H1 (cell line): ENCODE measurements around the gene PTBP1. TPM values are rescaled to one million over a fixed set of nuclear protein-coding genes. Genes with fewer than 3 reads are reported as not detected.

ENCODE experiments used
- CTCF ChIA-PET: fragments of 300-600 bp; sonication (Branson Sonifier 250); formaldehyde crosslinking; loops from one replicate; lab custom pipeline; 2021; ENCODE audit not compliant: partially characterized antibody; lab: Charles Lee
- POLR2A ChIA-PET: fragments of 300-600 bp; sonication (Branson Sonifier 250); formaldehyde crosslinking; loops from one replicate; lab custom pipeline; 2021; ENCODE audit warnings: inconsistent platforms; ENCODE audit not compliant: partially characterized antibody; lab: Charles Lee
- DNase-seq, 2 experiments: peaks; one replicate each; pipeline versions ENCODE4 v3.0.0 to v3.0.0-alpha.2; 2010 to 2022; ENCODE audit warnings: low spot score in 2 of 2, low read depth in 1 of 2, mixed read lengths in 1 of 2
- FAIRE-seq: peaks from 2 replicates; lab custom pipeline; 2011; peaks lifted over from hg19 to GRCh38; lab: Jason Lieb, UNC
- H2AFZ ChIP-seq: 2 replicates; pipeline ENCODE4 v1.8.1; 2012; ENCODE audit warnings: low read length, inconsistent platforms
- H2AK5ac ChIP-seq: 2 replicates; pipeline ENCODE4 v1.6.1; 2013; ENCODE audit warnings: low read depth, low read length
- H2BK120ac ChIP-seq: replicated peaks from 2 replicates; pipeline ENCODE3; 2013; ENCODE audit warnings: low read depth, low read length, inconsistent platforms
- H2BK12ac ChIP-seq: 2 replicates; pipeline ENCODE4 v1.6.1; 2013; ENCODE audit warnings: low read depth, low read length
- H2BK15ac ChIP-seq: 2 replicates; pipeline ENCODE4 v1.6.1; 2013; ENCODE audit warnings: low read length
- H2BK20ac ChIP-seq: 2 replicates; pipeline ENCODE4 v1.6.1; 2013; ENCODE audit warnings: low read length
- H2BK5ac ChIP-seq: 2 replicates; pipeline ENCODE4 v1.6.1; 2013; ENCODE audit warnings: low read depth, low read length
- H3K14ac ChIP-seq: 2 replicates; pipeline ENCODE4 v1.6.1; 2013; ENCODE audit warnings: inconsistent platforms; ENCODE audit not compliant: insufficient read length
- H3K18ac ChIP-seq: 2 replicates; pipeline ENCODE4 v1.6.1; 2013; ENCODE audit warnings: low read length; ENCODE audit errors: extremely low read depth
- H3K23ac ChIP-seq: 2 replicates; pipeline ENCODE4 v1.6.1; 2013; ENCODE audit warnings: inconsistent platforms; ENCODE audit not compliant: insufficient read length
- H3K23me2 ChIP-seq: 2 replicates; pipeline ENCODE4 v1.6.1; 2013; ENCODE audit warnings: low read depth, low read length
- H3K27ac ChIP-seq: 2 replicates; pipeline ENCODE4 v1.6.1; 2011; ENCODE audit warnings: low read depth, low read length, inconsistent platforms
- H3K27me3 ChIP-seq, 4 experiments: replicated peaks in 1 of 4; 1 replicate in 1 of 4; 2 replicates in 3 of 4; pipeline versions ENCODE4 v1.6.1 to v1.8.1; 2011 to 2013; ENCODE audit warnings: low read length in 3 of 4, mild to moderate bottlenecking in 3 of 4, inconsistent platforms in 2 of 4, mixed read lengths in 2 of 4, moderate library complexity in 1 of 4; ENCODE audit not compliant: control insufficient read depth in 3 of 4, insufficient read depth in 3 of 4; ENCODE audit errors: extremely low read depth in 1 of 4
- H3K36me3 ChIP-seq, 4 experiments: 2 replicates each; pipeline versions ENCODE4 v1.6.1 to v1.8.1; 2011 to 2013; ENCODE audit warnings: mild to moderate bottlenecking in 4 of 4, low read length in 3 of 4, moderate library complexity in 2 of 4, control low read depth in 1 of 4, inconsistent platforms in 1 of 4; ENCODE audit not compliant: insufficient read depth in 4 of 4, control insufficient read depth in 2 of 4
- H3K4ac ChIP-seq: replicated peaks from 2 replicates; pipeline ENCODE3; 2013; ENCODE audit warnings: low read length, low read depth, mixed read lengths, inconsistent platforms; ENCODE audit not compliant: insufficient read length
- H3K4me1 ChIP-seq, 4 experiments: replicated peaks in 1 of 4; 1 replicate in 1 of 4; 2 replicates in 3 of 4; pipeline versions ENCODE4 v1.6.1 to v1.8.1; 2011 to 2013; ENCODE audit warnings: low read length in 3 of 4, inconsistent platforms in 2 of 4, mixed read lengths in 1 of 4; ENCODE audit not compliant: insufficient read depth in 4 of 4, control insufficient read depth in 3 of 4
- H3K4me2 ChIP-seq, 2 experiments: 2 replicates each; pipeline versions ENCODE4 v1.6.1 to v1.8.1; 2011 to 2013; ENCODE audit warnings: low read depth in 2 of 2, low read length in 2 of 2, control low read depth in 1 of 2, inconsistent platforms in 1 of 2, mild to moderate bottlenecking in 1 of 2; ENCODE audit not compliant: insufficient read depth in 1 of 2
- H3K4me3 ChIP-seq, 4 experiments: fragments of 200-600, 300-600 bp in 1 of 4; sonication (generic), shearing (Covaris generic), sonication (Bioruptor Twin) in 1 of 4; 2 replicates each; pipeline versions ENCODE4 v1.5.1 to v1.8.1; 2011 to 2016; ENCODE audit warnings: low read length in 4 of 4, low read depth in 3 of 4, control low read depth in 2 of 4, inconsistent platforms in 2 of 4, mild to moderate bottlenecking in 2 of 4, mixed read lengths in 1 of 4, moderate library complexity in 1 of 4; ENCODE audit not compliant: insufficient read depth in 2 of 4; ENCODE audit errors: extremely low read depth in 1 of 4
- H3K56ac ChIP-seq: replicated peaks from 2 replicates; pipeline ENCODE3; 2013; ENCODE audit warnings: low read depth, mild to moderate bottlenecking, mixed read lengths, low read length, inconsistent platforms; ENCODE audit not compliant: insufficient read length
- H3K79me1 ChIP-seq: 2 replicates; pipeline ENCODE4 v1.6.1; 2013; ENCODE audit warnings: low read depth, low read length, control low read depth
- H3K79me2 ChIP-seq, 2 experiments: 2 replicates each; pipeline versions ENCODE4 v1.6.1 to v1.8.1; 2012 to 2013; ENCODE audit warnings: low read length in 2 of 2, mild to moderate bottlenecking in 2 of 2, inconsistent platforms in 1 of 2; ENCODE audit not compliant: insufficient read depth in 2 of 2, control insufficient read depth in 1 of 2
- H3K9ac ChIP-seq, 4 experiments: replicated peaks in 1 of 4; 1 replicate in 1 of 4; 2 replicates in 3 of 4; pipeline versions ENCODE4 v1.6.1 to v1.8.1; 2011 to 2013; ENCODE audit warnings: low read depth in 3 of 4, low read length in 3 of 4, control low read depth in 2 of 4, mild to moderate bottlenecking in 2 of 4, moderate library complexity in 2 of 4, inconsistent platforms in 1 of 4; ENCODE audit errors: extremely low read depth in 1 of 4
- H3K9me3 ChIP-seq, 2 experiments: 2 replicates each; pipeline versions ENCODE4 v1.6.1 to v1.8.1; 2012 to 2013; ENCODE audit warnings: mild to moderate bottlenecking in 2 of 2, moderate library complexity in 2 of 2, control low read depth in 1 of 2, inconsistent platforms in 1 of 2, low read depth in 1 of 2, low read length in 1 of 2, mixed read lengths in 1 of 2; ENCODE audit not compliant: insufficient read depth in 2 of 2
- H4K20me1 ChIP-seq, 2 experiments: replicated peaks in 1 of 2; 2 replicates each; pipeline versions ENCODE3 to v1.8.1; 2011 to 2013; ENCODE audit warnings: inconsistent platforms in 2 of 2, low read length in 2 of 2, mild to moderate bottlenecking in 1 of 2; ENCODE audit not compliant: insufficient read depth in 2 of 2, control insufficient read depth in 1 of 2
- H4K5ac ChIP-seq: 2 replicates; pipeline ENCODE4 v1.6.1; 2013; ENCODE audit warnings: low read length, low read depth, mixed read lengths, inconsistent platforms; ENCODE audit not compliant: insufficient read length
- H4K8ac ChIP-seq: 2 replicates; pipeline ENCODE4 v1.8.0; 2013; ENCODE audit warnings: mild to moderate bottlenecking, moderate library complexity, low read length, inconsistent platforms; ENCODE audit not compliant: insufficient read depth; ENCODE audit errors: extremely low read depth
- H4K91ac ChIP-seq: replicated peaks from 2 replicates; pipeline ENCODE3; 2013; ENCODE audit warnings: low read length, mixed read lengths, inconsistent platforms; ENCODE audit not compliant: insufficient read length
- CBX5 ChIP-seq: fragments of 300-800, 300-1000 bp; sonication (generic); IDR thresholded peaks from 2 replicates; pipeline ENCODE4 v1.7.1; 2016; ENCODE audit warnings: antibody characterized with exemption, low read length, low read depth
- WGBS, 2 experiments: shearing (Covaris generic) in 1 of 2; methylation state at CpG; one replicate each; pipeline versions ENCODE4 v1.1.6 to v1.1.7; 2013 to 2015; ENCODE audit warnings: low lambda C conversion rate in 2 of 2, mixed read lengths in 2 of 2, inconsistent platforms in 1 of 2, low coverage in 1 of 2, missing lambda C conversion rate in 1 of 2; ENCODE audit not compliant: insufficient replicate concordance in 2 of 2, insufficient coverage in 1 of 2, insufficient read length in 1 of 2; ENCODE audit errors: extremely low coverage in 1 of 2, missing lambda C conversion rate in 1 of 2; 5-methylcytosine and 5-hydroxymethylcytosine counted together
- polyA plus RNA-seq, 7 experiments: library from polyadenylated mRNA; depleted of rRNA in 3 of 7; stranded (reverse) in 5 of 7; unstranded in 2 of 7; fragments of >200 nt in 5 of 7; fragments of 200-250 nt in 2 of 7; gene quantifications; 1 replicate in 5 of 7; 2 replicates in 1 of 7; 4 replicates in 1 of 7; pipeline versions ENCODE4 v1.2.1 to v1.2.3, GENCODE V29; 2011 to 2013; ENCODE audit warnings: missing spikeins in 2 of 7, mixed read lengths in 2 of 7
- total RNA-seq: library from RNA; stranded (reverse); fragmentation: NEBNext Ultra II Directional; extraction: Animal tissue kit (Norgen Biotek cat#: 25700); gene quantifications from 2 replicates; pipeline ENCODE4 v1.2.1, GENCODE V29; 2021

PTBP1 gene
- total and polyA plus RNA-seq, 2 of the 8 experiments (the other 6 are each of a cell fraction or from before 2014, with no cell fraction given): 528 to 888 TPM

- H3K23ac ChIP-seq: no peak overlapping the region
- 0 out of 2 replicates have a peak overlapping the region, but pooled peaks have one; percentile 46 for H2BK15ac ChIP-seq
- H4K5ac ChIP-seq: no peak overlapping the region
- H3K27ac ChIP-seq: no peak overlapping the region
- no peak overlapping the region for H3K4me3 ChIP-seq
- no peak overlapping the region for H2BK120ac ChIP-seq
- H4K91ac ChIP-seq: no peak overlapping the region
- no peak for DNase-seq
- H3K9ac ChIP-seq: no peak overlapping the region
- ChIA-PET POLR2A (interaction anchor here (1.1 to 2.9 kb wide), 5 partner anchors 8 to 54 kb away, joined by 3 to 9 read pairs (median 3); partner anchors contain the start of gene PTBP1), CTCF (interaction anchor here (0.7 to 1.7 kb wide), 4 partner anchors 9 to 113 kb away, joined by 3 to 8 read pairs (median 5); no protein-coding TSS in a partner anchor)
- H2BK5ac ChIP-seq: no peak overlapping the region
- 83% methylated on average over 12 of the region's 13 CpGs; no CpG with 5 or more reads in 1 of the 2 experiments for WGBS, 2 experiments
- H3K79me1 ChIP-seq: no peaks in the 10 kb centered on the region
- H3K23me2 ChIP-seq: no peaks in the 10 kb centered on the region
- H3K18ac ChIP-seq: no peak overlapping the region
- no peak overlapping the region for H3K4ac ChIP-seq
- no peak overlapping the region for H2BK12ac ChIP-seq
- no peak overlapping the region for H3K14ac ChIP-seq
- no peak for FAIRE-seq
- H4K20me1 ChIP-seq: no peaks in the 10 kb centered on the region
- no peak overlapping the region for H3K4me2 ChIP-seq
- no peak overlapping the region for H2BK20ac ChIP-seq
- H3K27me3 ChIP-seq: 0 out of 7 replicates have a peak, but pooled peaks cover 0 to 2% (median 0%) of the 10 kb centered on the region in 4 experiments
- H3K36me3 ChIP-seq: no peaks in the 10 kb centered on the region
- H2AK5ac ChIP-seq: no peak overlapping the region
- no peak for TF ChIP-seq CBX5
- TF ChIP-seq, all 59 proteins: peak for 0
- H3K4me1 ChIP-seq: no peaks in the 10 kb centered on the region
- no peaks in the 10 kb centered on the region for H3K9me3 ChIP-seq
- H2AFZ ChIP-seq: no peak overlapping the region
- no peak overlapping the region for H3K56ac ChIP-seq
- no peaks in the 10 kb centered on the region for H3K79me2 ChIP-seq
- peak overlapping the region; percentile 45; the same call in 1 of the 2 replicates for H4K8ac ChIP-seq
Observed at GRCh38 chr19:850979-851335, 53.7 kb downstream of the PTBP1 start.
